A673 (cell line): ENCODE measurements around the gene MAPK4. TPM values are rescaled to one million over a fixed set of nuclear protein-coding genes. Genes with fewer than 3 reads are reported as not detected.
"Not testable (repeated sequence)": the region's sequence is repeated elsewhere in the genome, so short reads cannot be mapped to it uniquely, and the experiment has no call there.

Source experiments
- BruUV-seq: library from RNA; stranded (reverse); fragments of 400-500 nt; replicated peaks from 2 replicates; lab custom pipeline; 2021; lab: Mats Ljungman, UMichigan
- CTCF ChIA-PET: fragments of 300-600 bp; sonication (Branson Sonifier 250); formaldehyde crosslinking; loops from one replicate; lab custom pipeline; 2022; ENCODE audit warnings: antibody characterized with exemption; lab: Charles Lee
- POLR2A ChIA-PET: fragments of 300-600 bp; sonication (Branson Sonifier 250); formaldehyde crosslinking; loops from one replicate; lab custom pipeline; 2022; ENCODE audit warnings: antibody characterized with exemption; ENCODE audit not compliant: low non-redundant PET; lab: Charles Lee
- DNase-seq: peaks from one replicate; pipeline ENCODE4 v3.0.0-alpha.2; 2015; ENCODE audit warnings: low spot score
- H3K27ac ChIP-seq: fragments of 200-600 bp; sonication (generic); 2 replicates; pipeline ENCODE4 v1.5.1; 2016; ENCODE audit warnings: mixed run types, low read depth, mild to moderate bottlenecking, mixed read lengths, antibody characterized with exemption, low read length; ENCODE audit not compliant: poor library complexity, severe bottlenecking
- H3K27me3 ChIP-seq: fragments of 200-600 bp; sonication (generic); replicated peaks from 2 replicates; pipeline ENCODE4 v1.6.1; 2017; ENCODE audit warnings: mixed run types, low read depth, mild to moderate bottlenecking, mixed read lengths, antibody characterized with exemption, low read length; ENCODE audit not compliant: insufficient read depth, poor library complexity
- H3K36me3 ChIP-seq: fragments of 200-600 bp; sonication (generic); 2 replicates; pipeline ENCODE4 v1.6.1; 2016; ENCODE audit warnings: mixed run types, mild to moderate bottlenecking, mixed read lengths, antibody characterized with exemption, low read length; ENCODE audit not compliant: insufficient read depth, poor library complexity, severe bottlenecking
- H3K4me1 ChIP-seq: fragments of 200-600 bp; sonication (generic); 2 replicates; pipeline ENCODE4 v1.6.1; 2017; ENCODE audit warnings: mixed run types, mild to moderate bottlenecking, mixed read lengths, antibody characterized with exemption, low read length; ENCODE audit not compliant: insufficient read depth, poor library complexity, severe bottlenecking
- H3K4me3 ChIP-seq: fragments of 200-600 bp; sonication (generic); 2 replicates; pipeline ENCODE4 v1.5.1; 2016; ENCODE audit warnings: low read depth, mixed run types, mild to moderate bottlenecking, mixed read lengths, low read length; ENCODE audit not compliant: poor library complexity, severe bottlenecking
- H3K9me3 ChIP-seq: fragments of 200-600 bp; sonication (generic); 2 replicates; pipeline ENCODE4 v1.6.1; 2016; ENCODE audit warnings: mixed run types, low read depth, mild to moderate bottlenecking, mixed read lengths, antibody characterized with exemption, low read length; ENCODE audit not compliant: poor library complexity, severe bottlenecking
- EZH2 ChIP-seq: fragments of 200-600 bp; sonication (generic); IDR thresholded peaks from 2 replicates; pipeline ENCODE4 v1.6.1; 2017; ENCODE audit warnings: borderline replicate concordance, low read depth, mild to moderate bottlenecking, mixed read lengths, antibody characterized with exemption, low read length; ENCODE audit not compliant: poor library complexity, severe bottlenecking
- intact Hi-C: fragments of 100-400 bp; cut with micrococcal nuclease; formaldehyde crosslinking; loops from one replicate; pipeline ENCODE4 v1.10.0; 2022; ENCODE audit not compliant: unreplicated experiment
- total RNA-seq: library from RNA; stranded (reverse); gene quantifications from 2 replicates; pipeline ENCODE4 v1.2.3, GENCODE V29; 2021
- TF ChIP-seq, protein P1 (sequence below): fragments of 300-800, 200-600 bp; sonication (generic); conservative IDR thresholded peaks from 2 replicates; pipeline ENCODE4 v1.5.1; 2017; ENCODE audit warnings: low read depth, mild to moderate bottlenecking, antibody characterized with exemption, low read length, moderate library complexity, mixed read lengths

The MAPK4 gene
- total RNA-seq, 1 experiment from 2014 or later, result 0.62 TPM

GRCh38 chr18:50606609-50607008, 46.7 kb downstream of the MAPK4 start:
- Histone ChIP-seq H3K9me3 (no peaks in the 10 kb centered on the region), H3K36me3 (no peaks in the 10 kb centered on the region), H3K4me3 (no peak overlapping the region), H3K4me1 (no peaks in the 10 kb centered on the region), H3K27ac (no peak overlapping the region), H3K27me3 (no peaks in the 10 kb centered on the region)
- intact Hi-C loops, result no loop called here
- DNase-seq, result no peak
- TF ChIP-seq EZH2, result no peak
- TF ChIP-seq, protein P1, sequence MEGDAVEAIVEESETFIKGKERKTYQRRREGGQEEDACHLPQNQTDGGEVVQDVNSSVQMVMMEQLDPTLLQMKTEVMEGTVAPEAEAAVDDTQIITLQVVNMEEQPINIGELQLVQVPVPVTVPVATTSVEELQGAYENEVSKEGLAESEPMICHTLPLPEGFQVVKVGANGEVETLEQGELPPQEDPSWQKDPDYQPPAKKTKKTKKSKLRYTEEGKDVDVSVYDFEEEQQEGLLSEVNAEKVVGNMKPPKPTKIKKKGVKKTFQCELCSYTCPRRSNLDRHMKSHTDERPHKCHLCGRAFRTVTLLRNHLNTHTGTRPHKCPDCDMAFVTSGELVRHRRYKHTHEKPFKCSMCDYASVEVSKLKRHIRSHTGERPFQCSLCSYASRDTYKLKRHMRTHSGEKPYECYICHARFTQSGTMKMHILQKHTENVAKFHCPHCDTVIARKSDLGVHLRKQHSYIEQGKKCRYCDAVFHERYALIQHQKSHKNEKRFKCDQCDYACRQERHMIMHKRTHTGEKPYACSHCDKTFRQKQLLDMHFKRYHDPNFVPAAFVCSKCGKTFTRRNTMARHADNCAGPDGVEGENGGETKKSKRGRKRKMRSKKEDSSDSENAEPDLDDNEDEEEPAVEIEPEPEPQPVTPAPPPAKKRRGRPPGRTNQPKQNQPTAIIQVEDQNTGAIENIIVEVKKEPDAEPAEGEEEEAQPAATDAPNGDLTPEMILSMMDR, result no peak
- ChIA-PET POLR2A (no interaction called here), CTCF (no interaction called here)
- BruUV-seq, result no TSS peak

- intact Hi-C loops, result no loop called here
- H3K4me3 ChIP-seq, result no peak overlapping the region
- no peak overlapping the region for H3K27ac ChIP-seq
- no peaks in the 10 kb centered on the region for H3K27me3 ChIP-seq
- no peaks in the 10 kb centered on the region for H3K4me1 ChIP-seq
- TF ChIP-seq, protein P1, result no peak
- no peak for TF ChIP-seq EZH2
- no TSS peak for BruUV-seq
- CTCF ChIA-PET, result no interaction called here
- no peaks in the 10 kb centered on the region for H3K9me3 ChIP-seq
- H3K36me3 ChIP-seq, result no peaks in the 10 kb centered on the region
- POLR2A ChIA-PET, result interaction anchor here (0.6 kb wide), 1 partner anchor 1607 kb away, joined by 3 read pairs; no protein-coding TSS in a partner anchor
- DNase-seq, result no peak
These were observed 47.6 kb downstream of the MAPK4 start for GRCh38 chr18:50607378-50607926.

DNA sequence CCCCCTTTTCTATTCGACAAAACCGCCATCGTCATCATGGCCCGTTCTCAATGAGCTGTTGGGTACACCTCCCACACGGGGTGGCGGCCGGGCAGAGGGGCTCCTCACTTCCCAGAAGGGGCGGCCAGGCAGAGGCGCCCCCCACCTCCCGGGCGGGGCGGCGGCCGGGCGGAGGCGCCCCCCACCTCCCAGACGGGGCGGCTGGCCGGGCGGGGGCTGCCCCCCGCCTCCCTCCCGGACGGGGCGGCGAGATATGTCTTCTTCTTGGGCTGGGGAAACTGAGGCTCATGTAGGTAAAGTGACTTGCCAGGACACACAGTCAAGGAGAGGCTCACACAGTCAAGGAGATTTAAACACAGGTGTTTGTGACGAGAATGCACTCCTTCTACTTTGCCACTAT, 49.3 kb downstream of the MAPK4 start:
- H3K27ac ChIP-seq, DNase-seq, H3K4me1 ChIP-seq, intact Hi-C loops, H3K27me3 ChIP-seq, POLR2A ChIA-PET, H3K9me3 ChIP-seq, CTCF ChIA-PET, H3K4me3 ChIP-seq, H3K36me3 ChIP-seq, BruUV-seq: not testable (repeated sequence)

DNA sequence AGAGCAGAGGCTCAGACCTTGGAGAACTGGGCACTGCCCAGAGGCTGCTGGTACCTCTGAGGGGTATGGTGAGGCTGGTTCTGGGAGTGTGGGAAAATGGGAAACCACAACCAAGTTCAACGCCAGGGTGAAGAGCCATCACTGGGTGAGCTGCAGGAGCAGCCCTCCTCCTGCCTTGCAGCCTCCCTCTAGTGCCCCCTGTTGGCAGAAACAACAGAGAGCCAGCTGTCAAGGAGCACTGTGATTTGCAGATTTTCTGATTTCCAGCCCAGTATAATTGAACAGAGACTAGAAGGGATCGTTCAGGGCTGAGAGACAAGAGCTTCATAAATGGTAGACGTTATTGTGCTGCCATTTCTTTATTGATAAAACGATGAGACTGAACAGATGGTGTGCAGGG, 50.5 kb downstream of the MAPK4 start:
- intact Hi-C loops, result no loop called here
- no peaks in the 10 kb centered on the region for H3K36me3 ChIP-seq
- POLR2A ChIA-PET, result no interaction called here
- no peaks in the 10 kb centered on the region for H3K9me3 ChIP-seq
- CTCF ChIA-PET, result no interaction called here
- no peak overlapping the region for H3K27ac ChIP-seq
- H3K4me3 ChIP-seq, result no peak overlapping the region
- peak; percentile 26 for DNase-seq
- BruUV-seq, result no TSS peak
- H3K27me3 ChIP-seq, result peaks cover under 1% of the 10 kb centered on the region
- H3K4me1 ChIP-seq, result no peaks in the 10 kb centered on the region
- TF ChIP-seq, protein P1, result peak; percentile 59
- no peak for TF ChIP-seq EZH2
